Stimulated activated CD8-positive, alpha-beta memory T cell treated with anti-CD3 and anti-CD28 coated beads, Interleukin-15, amount 100 ng/mL, for 1 hour (primary cell): ENCODE results near the gene PRKAR1A.
A peak's percentile ranks its signal among the peaks of the same experiment; 100 is the strongest.
"Not testable (repeated sequence)": the region's sequence is repeated elsewhere in the genome, so short reads cannot be mapped to it uniquely, and the experiment has no call there.

Experiments
- DNase-seq: peaks from one replicate; pipeline ENCODE4 v3.0.0-alpha.2; 2020; ENCODE audit warnings: low read depth

Gene PRKAR1A

GRCh38 chr17:68512247-68512959, at the start of gene PRKAR1A:
Gene PRKAR1A (plus strand): TSS chr17:68512430. CDS start chr17:68515400, 2,970 bp downstream.
- DNase-seq = peak; percentile 86

GRCh38 chr17:68463211-68464019, 48.8 kb upstream of the PRKAR1A start:
- no peak for DNase-seq

- DNase-seq = no peak
Measured at GRCh38 chr17:68468334-68468733, 43.9 kb upstream of the PRKAR1A start.

- no peak for DNase-seq
Measured at GRCh38 chr17:68468788-68469187, 43.4 kb upstream of the PRKAR1A start.

- no peak for DNase-seq
Measured at GRCh38 chr17:68470961-68471360, 41.3 kb upstream of the PRKAR1A start.

GRCh38 chr17:68480885-68481284, 31.3 kb upstream of the PRKAR1A start:
- no peak for DNase-seq

GRCh38 chr17:68482576-68483041, 29.6 kb upstream of the PRKAR1A start:
- DNase-seq = no peak

- no peak for DNase-seq
Measured at GRCh38 chr17:68484458-68484857, 27.8 kb upstream of the PRKAR1A start.

GRCh38 chr17:68489919-68490318, 22.3 kb upstream of the PRKAR1A start:
- no peak for DNase-seq

GRCh38 chr17:68491381-68492231, 20.6 kb upstream of the PRKAR1A start:
- DNase-seq = no peak

- not testable (repeated sequence) for DNase-seq
Measured at GRCh38 chr17:68492394-68493054, 19.7 kb upstream of the PRKAR1A start.

GRCh38 chr17:68495081-68495480, 17.1 kb upstream of the PRKAR1A start:
- no peak for DNase-seq

GRCh38 chr17:68497885-68498319, 14.3 kb upstream of the PRKAR1A start:
- no peak for DNase-seq

- DNase-seq = no peak
Measured at GRCh38 chr17:68498479-68499326, 13.5 kb upstream of the PRKAR1A start.

GRCh38 chr17:68499587-68499986, 12.6 kb upstream of the PRKAR1A start:
- no peak for DNase-seq

- DNase-seq = no peak
Measured at GRCh38 chr17:68501074-68501473, 11.2 kb upstream of the PRKAR1A start.

GRCh38 chr17:68505951-68506350, 6.3 kb upstream of the PRKAR1A start:
- DNase-seq = no peak

- DNase-seq = no peak
Measured at GRCh38 chr17:68507576-68507975, 4.7 kb upstream of the PRKAR1A start.

GRCh38 chr17:68509141-68510057, 2.8 kb upstream of the PRKAR1A start:
- DNase-seq = no peak

GRCh38 chr17:68511254-68511670, 968 bp upstream of the PRKAR1A start:
- no peak for DNase-seq
